HG03520 (cell line): ENCODE results near the gene KRTAP10-5.
"Not testable (repeated sequence)": the region's sequence is repeated elsewhere in the genome, so short reads cannot be mapped to it uniquely, and the experiment has no call there.

Source experiments
- ATAC-seq: cut with Tn5 transposase; IDR thresholded peaks from one replicate; pipeline ENCODE4 v1.9.1; 2021; ENCODE audit warnings: mild to moderate bottlenecking, moderate library complexity; ENCODE audit not compliant: unreplicated experiment

The KRTAP10-5 gene

DNA sequence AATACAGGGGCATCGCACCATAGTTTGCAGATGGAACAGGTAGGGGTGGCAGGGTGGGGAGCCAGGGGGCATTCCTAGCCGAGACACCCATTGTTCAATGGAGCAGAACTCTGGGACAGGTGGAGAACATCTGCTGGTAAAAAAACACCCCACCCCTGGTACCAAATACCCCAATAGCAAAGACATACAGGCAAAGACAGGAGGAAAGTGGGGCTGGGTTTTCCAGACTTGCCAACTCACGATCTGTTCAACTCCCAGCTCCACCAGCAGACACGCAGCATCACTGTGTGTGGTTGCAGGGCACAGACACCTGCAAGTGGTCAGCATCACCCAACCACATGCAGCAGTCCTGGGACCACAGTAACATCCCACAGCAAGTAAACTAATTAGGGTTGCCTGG lies 31.1 kb upstream of the KRTAP10-5 start:
- ATAC-seq: no peak

DNA sequence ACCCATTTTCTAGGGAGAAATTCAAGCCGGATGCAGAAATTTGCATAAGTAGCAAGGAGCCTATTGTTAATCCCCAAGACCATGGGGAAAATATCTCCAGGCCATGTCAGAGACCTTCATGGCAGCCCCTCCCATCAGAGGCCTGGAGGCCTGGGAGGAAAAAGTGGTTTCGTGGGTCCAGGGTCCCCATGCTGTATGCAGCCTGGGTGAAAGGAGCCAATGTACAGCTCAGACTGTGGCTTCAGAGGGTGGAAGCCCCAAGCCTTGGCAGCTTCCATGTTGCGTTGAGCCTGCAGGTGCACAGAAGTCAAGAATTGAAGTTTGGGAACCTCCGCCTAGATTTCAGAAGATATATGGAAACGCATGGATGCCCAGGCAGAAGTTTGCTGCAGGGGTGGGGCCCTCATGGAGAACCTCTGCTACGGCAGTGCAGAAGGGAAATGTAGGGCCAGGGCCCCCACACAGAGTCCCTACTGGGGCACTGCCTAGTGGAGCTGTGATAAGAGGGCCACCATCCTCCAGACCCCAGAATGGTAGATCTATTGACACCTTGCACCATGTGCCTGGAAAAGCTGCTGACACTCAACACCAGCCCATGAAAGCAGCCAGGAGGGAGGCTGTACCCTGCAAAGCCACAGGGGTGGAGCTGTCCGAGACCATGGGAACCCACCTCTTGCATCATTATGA lies 29.9 kb upstream of the KRTAP10-5 start:
- ATAC-seq: not testable (repeated sequence)

GRCh38 chr21:44609193-44609592 lies 28.8 kb upstream of the KRTAP10-5 start:
- no peak for ATAC-seq

GRCh38 chr21:44606495-44606894 lies 26.1 kb upstream of the KRTAP10-5 start:
- ATAC-seq: no peak

GRCh38 chr21:44603911-44604310 lies 23.5 kb upstream of the KRTAP10-5 start:
- no peak for ATAC-seq

- ATAC-seq: no peak
Measured at GRCh38 chr21:44603109-44603875, 22.9 kb upstream of the KRTAP10-5 start.

DNA sequence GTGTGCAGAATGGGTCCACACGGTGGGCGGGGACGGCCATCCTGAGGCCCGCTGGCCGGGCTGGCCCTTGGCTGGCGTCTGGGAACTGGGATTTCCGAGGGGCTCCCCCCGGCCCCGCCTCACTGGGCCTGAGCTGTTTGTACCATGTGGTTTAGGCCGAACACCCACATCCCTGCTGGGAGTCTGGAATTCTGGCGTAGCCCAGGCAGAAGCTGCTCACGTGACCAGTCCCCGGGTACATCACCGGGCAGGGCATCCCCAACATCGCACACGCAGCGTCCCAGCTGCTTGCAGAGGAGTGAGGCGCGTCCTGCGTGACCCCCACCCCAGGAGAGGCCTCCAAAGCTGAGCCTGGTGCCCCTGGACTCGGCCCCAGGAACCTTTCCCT lies 22.1 kb upstream of the KRTAP10-5 start:
- no peak for ATAC-seq

- ATAC-seq: no peak
Measured at GRCh38 chr21:44601596-44602462, 21.4 kb upstream of the KRTAP10-5 start.

DNA sequence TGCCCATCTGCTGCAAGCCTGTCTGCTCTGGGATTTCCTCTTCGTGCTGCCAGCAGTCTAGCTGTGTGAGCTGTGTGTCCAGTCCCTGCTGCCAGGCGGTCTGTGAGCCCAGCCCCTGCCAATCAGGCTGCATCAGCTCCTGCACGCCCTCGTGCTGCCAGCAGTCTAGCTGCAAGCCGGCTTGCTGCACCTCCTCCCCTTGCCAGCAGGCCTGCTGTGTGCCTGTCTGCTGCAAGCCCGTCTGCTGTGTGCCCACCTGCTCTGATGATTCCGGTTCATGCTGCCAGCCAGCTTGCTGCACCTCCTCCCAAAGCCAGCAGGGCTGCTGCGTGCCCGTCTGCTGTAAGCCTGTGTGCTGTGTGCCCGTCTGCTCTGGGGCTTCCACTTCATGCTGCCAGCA lies 20.7 kb upstream of the KRTAP10-5 start:
- not testable (repeated sequence) for ATAC-seq

GRCh38 chr21:44600118-44600978 lies 19.9 kb upstream of the KRTAP10-5 start, which contains the start of gene KRTAP10-7:
Gene KRTAP10-7 (plus strand): TSS chr21:44600597. CDS start chr21:44600622, 25 bp downstream.
- ATAC-seq: not testable (repeated sequence)

GRCh38 chr21:44599264-44600029 lies 19.0 kb upstream of the KRTAP10-5 start:
- ATAC-seq: no peak

- no peak for ATAC-seq
Measured at GRCh38 chr21:44598061-44598460, 17.7 kb upstream of the KRTAP10-5 start.

GRCh38 chr21:44596068-44596725 lies 15.8 kb upstream of the KRTAP10-5 start:
- ATAC-seq: no peak

DNA sequence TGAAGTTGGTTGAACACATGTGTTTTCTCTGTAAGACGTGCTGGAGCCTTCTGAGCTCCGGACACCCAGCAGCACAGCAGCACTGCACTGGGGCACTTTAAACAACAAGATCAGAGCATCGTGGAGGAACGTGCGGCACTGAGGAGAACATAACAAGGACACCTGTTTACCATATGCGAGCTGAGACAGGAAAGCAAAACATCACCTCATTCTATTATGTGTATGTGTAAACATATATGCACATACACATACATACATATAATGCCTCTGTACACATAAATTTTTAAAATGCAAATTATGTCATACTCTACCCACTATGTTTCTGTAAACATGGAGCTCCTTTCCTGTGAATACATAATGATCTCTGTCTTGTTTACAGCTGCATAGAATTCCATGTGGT lies 15.1 kb upstream of the KRTAP10-5 start:
- ATAC-seq: no peak

DNA sequence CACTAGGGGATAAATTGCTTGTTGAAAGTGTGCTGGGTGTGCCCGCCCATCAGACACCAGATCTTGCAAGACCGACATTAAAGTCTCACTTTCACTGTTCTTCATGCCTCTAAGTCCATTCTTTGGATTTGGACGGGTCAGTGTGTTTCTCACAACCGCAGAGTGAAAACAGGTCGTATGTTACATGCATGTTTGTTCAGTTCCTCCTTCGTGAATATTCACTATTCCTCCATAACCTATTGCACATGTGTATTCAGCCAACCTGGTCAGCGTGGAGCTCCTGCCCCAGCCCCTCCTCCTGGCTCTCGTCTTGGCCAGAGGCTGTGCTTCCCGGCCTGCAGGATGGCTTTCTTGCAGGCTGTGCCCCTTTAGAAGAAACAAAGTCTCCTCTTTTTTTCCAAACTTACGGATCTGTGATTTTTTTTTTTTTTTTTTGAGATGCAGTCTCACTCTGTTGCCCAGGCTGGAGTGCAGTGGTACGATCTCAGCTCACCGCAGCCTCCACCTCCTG lies 14.1 kb upstream of the KRTAP10-5 start:
- ATAC-seq: no peak

DNA sequence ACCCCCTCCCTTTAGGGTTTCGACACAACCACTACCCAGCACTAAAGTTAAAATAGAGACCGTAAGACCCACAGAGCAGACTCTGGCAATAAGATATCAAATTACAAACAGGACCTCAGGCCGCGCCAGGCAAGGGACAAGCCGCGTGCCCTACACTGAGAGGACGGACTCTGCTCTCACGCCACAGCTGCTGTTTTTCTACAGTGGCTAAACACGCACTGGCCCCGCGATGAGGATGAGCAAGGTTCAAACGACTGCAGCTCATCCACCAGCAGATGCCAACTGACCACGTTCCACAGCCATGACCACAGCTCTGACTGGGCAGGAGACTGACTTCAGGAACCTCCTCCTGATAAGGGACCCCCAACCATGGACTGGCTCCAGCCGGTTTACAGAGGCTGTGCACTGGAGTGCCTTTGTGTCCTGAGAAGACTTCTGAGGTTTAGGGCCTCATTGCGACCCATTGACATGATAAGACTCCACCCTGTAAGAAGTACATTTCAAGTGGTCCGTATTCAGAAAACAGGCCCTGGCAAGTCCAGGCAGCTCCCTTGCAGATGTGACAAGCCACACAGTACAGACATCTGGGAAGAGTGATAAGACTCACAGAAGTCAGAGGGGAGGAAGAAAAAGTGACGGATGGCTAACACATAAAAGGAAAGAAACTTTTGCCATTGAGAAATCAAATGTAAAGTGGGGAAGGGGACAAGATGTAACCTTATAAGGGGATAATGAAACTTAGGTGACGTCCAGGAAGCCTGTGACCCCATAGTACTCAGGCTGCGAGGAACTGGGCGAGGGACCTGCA lies 13.4 kb upstream of the KRTAP10-5 start:
- ATAC-seq: no peak

DNA sequence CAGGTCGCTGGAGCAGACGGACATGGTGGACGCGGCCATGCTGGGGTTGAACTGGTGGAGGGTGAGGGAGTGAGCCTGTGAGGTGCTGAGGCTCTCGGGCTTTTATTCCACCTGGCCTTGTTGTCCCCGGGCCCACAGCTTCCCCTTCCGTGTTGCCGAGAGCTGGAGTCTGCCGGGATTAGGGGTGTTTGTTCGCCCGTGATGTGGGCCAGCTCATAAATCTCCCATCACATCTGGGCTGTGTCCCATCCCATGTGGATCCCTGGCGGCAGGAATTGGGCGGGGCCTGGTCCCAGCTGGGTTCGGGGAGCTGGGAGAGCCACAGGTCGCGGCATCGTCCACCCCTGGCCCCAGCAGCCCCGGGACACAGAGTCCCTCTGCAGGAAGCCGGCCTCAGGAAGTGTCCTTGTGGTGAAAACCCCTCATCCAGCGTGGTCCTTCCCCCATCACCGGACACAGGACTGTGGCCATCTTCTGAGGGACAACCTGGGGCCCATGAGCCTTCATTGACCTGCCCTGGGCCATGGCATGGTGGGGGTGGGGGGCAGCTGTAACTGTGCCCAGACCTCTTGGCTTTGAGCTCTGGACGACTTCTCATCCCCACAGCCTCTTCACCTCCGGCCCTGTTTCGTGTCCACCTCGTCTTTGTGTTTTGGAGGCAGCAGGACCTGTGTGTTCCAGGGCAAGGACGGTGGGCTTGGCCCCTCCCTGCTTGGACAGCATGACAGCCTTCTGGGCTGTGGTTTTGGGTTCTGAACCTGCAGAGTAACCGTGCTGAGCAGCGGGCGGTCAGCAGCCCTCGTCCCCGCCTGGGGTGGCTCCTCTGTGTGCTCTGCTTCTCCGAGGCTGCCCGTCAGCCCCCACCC lies 12.3 kb upstream of the KRTAP10-5 start, which contains the start of gene KRTAP10-6:
KRTAP10-6 (minus strand) TSS at position 60 of the 866 bp plus-strand sequence; CDS start at position 39, 21 bp downstream.
- ATAC-seq: no peak
